Keratinocyte (primary cell): ENCODE data around the gene POU3F1. TPM values are rescaled to one million over a fixed set of nuclear protein-coding genes. Genes with fewer than 3 reads are reported as not detected.

Source experiments
- DNase-seq: peaks from one replicate; pipeline ENCODE4 v3.0.0-alpha.2; 2011; ENCODE audit warnings: low read depth, missing footprints, low spot score
- FAIRE-seq: peaks from 2 replicates; lab custom pipeline; 2011; peaks lifted over from hg19 to GRCh38; lab: Jason Lieb, UNC
- H2AFZ ChIP-seq: 2 replicates; pipeline ENCODE4 v1.6.0; 2012; ENCODE audit warnings: low read length, control low read depth, inconsistent platforms; ENCODE audit not compliant: control insufficient read depth
- H3K27ac ChIP-seq: 2 replicates; pipeline ENCODE4 v1.5.1; 2011; ENCODE audit warnings: low read length; ENCODE audit not compliant: control insufficient read depth, insufficient read depth
- H3K27me3 ChIP-seq: 3 replicates; pipeline ENCODE4 v1.6.0; 2011; ENCODE audit warnings: low read length; ENCODE audit not compliant: control insufficient read depth, insufficient read depth; ENCODE audit errors: extremely low read depth
- H3K36me3 ChIP-seq, 2 experiments: 2 replicates in 1 of 2; 3 replicates in 1 of 2; pipeline ENCODE4 v1.5.1; 2011; ENCODE audit warnings: low read length in 2 of 2, mild to moderate bottlenecking in 1 of 2; ENCODE audit not compliant: control insufficient read depth in 2 of 2, insufficient read depth in 2 of 2; ENCODE audit errors: extremely low read depth in 1 of 2
- H3K4me1 ChIP-seq: 3 replicates; pipeline ENCODE4 v1.5.1; 2011; ENCODE audit warnings: low read length; ENCODE audit not compliant: control insufficient read depth, insufficient read depth; ENCODE audit errors: extremely low read depth
- H3K4me2 ChIP-seq: 3 replicates; pipeline ENCODE4 v1.6.0; 2011; ENCODE audit warnings: low read depth, low read length; ENCODE audit not compliant: control insufficient read depth, insufficient read depth; ENCODE audit errors: extremely low read depth
- H3K4me3 ChIP-seq, 3 experiments: fragments of 200-600 bp in 1 of 3; sonication (generic) in 1 of 3; 2 replicates in 2 of 3; 3 replicates in 1 of 3; pipeline ENCODE4 v1.5.1; 2011 to 2016; ENCODE audit warnings: low read length in 3 of 3, mild to moderate bottlenecking in 3 of 3, control low read depth in 2 of 3, inconsistent platforms in 1 of 3, low read depth in 1 of 3, mixed read lengths in 1 of 3, mixed run types in 1 of 3, moderate library complexity in 1 of 3; ENCODE audit not compliant: control insufficient read depth in 2 of 3, insufficient read depth in 2 of 3; ENCODE audit errors: extremely low read depth in 1 of 3
- H3K79me2 ChIP-seq: 2 replicates; pipeline ENCODE4 v1.6.0; 2012; ENCODE audit warnings: low read length; ENCODE audit not compliant: control insufficient read depth, insufficient read depth
- H3K9ac ChIP-seq: 3 replicates; pipeline ENCODE4 v1.6.0; 2011; ENCODE audit warnings: low read length; ENCODE audit not compliant: control insufficient read depth, insufficient read depth; ENCODE audit errors: extremely low read depth
- H3K9me1 ChIP-seq: 3 replicates; pipeline ENCODE4 v1.6.0; 2011; ENCODE audit warnings: low read length; ENCODE audit not compliant: control insufficient read depth, insufficient read depth; ENCODE audit errors: extremely low read depth
- H3K9me3 ChIP-seq: 2 replicates; pipeline ENCODE4 v1.5.1; 2012; ENCODE audit warnings: low read depth, low read length; ENCODE audit not compliant: control insufficient read depth
- H4K20me1 ChIP-seq: 3 replicates; pipeline ENCODE4 v1.6.0; 2011; ENCODE audit warnings: low read length; ENCODE audit not compliant: control insufficient read depth, insufficient read depth; ENCODE audit errors: extremely low read depth
- EZH2 ChIP-seq: IDR thresholded peaks from one replicate; pipeline ENCODE4 v1.6.1; 2012; ENCODE audit warnings: inconsistent platforms, mild to moderate bottlenecking, low read length, moderate library complexity
- dilution Hi-C: fragments of 300-500 bp; cut with MboI; formaldehyde crosslinking; loops from one replicate; pipeline ENCODE4 v1.7.0; 2020; ENCODE audit warnings: low sequenced_read_pairs; ENCODE audit not compliant: extremely low pct_ligation_motif_present
- polyA plus RNA-seq, 5 experiments: library from polyadenylated mRNA; depleted of rRNA in 3 of 5; stranded (reverse) in 3 of 5; stranded (forward) in 1 of 5; unstranded in 1 of 5; fragments of >200 nt; gene quantifications; 1 replicate in 1 of 5; 2 replicates in 3 of 5; 3 replicates in 1 of 5; pipeline versions ENCODE4 v1.2.1 to v1.2.3, GENCODE V29; 2011 to 2012; ENCODE audit warnings: missing spikeins in 2 of 5, low read depth in 1 of 5, low replicate concordance in 1 of 5
- TF ChIP-seq, protein P1 (sequence below), 3 experiments: IDR thresholded peaks in 1 of 3; conservative IDR thresholded peaks in 1 of 3; optimal IDR thresholded peaks in 1 of 3; 2 replicates in 2 of 3; 3 replicates in 1 of 3; pipeline versions ENCODE3 to v1.5.1; 2011; ENCODE audit warnings: low read length in 3 of 3, mild to moderate bottlenecking in 3 of 3, moderate library complexity in 2 of 3, control low read depth in 1 of 3, inconsistent platforms in 1 of 3; ENCODE audit not compliant: insufficient read depth in 2 of 3; ENCODE audit errors: extremely low read depth in 1 of 3

The POU3F1 gene
- polyA plus RNA-seq, 1 donor (not counting 4 experiments of a cell fraction or from before 2014, with no cell fraction given) = 0.59 TPM

DNA sequence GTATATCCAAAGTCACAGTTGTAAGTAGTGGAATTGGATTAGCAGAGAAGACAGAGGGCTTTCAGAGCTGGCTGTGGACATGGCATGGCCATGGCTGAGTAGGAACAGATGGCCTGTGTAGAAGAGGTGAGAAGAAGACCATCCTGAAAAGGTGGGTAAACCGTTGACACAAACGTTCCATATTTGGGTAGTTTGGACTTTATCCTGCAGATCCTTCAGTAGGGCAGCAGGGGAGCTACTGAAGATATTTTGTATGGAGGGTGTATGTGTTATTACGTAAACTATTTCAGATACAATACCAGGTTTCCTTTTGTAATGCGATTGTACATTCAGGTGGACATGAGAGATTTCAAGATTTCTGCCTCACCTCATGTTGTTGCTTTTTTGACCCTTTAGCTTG lies 32.4 kb downstream of the POU3F1 start:
- no peak for FAIRE-seq
- Histone ChIP-seq H2AFZ (no peak overlapping the region), H3K36me3 (peaks cover 9 to 24% of the 10 kb centered on the region in 2 experiments), H3K9me1 (peaks cover 3% of the 10 kb centered on the region), H3K4me1 (peaks cover 30% of the 10 kb centered on the region), H3K4me3 (peak overlapping the region in 2 of 3 experiments; percentile 21 to 32), H3K4me2 (peak overlapping the region; percentile 84), H4K20me1 (no peaks in the 10 kb centered on the region), H3K27ac (no peak overlapping the region), H3K79me2 (peaks cover 50% of the 10 kb centered on the region), H3K9ac (no peak overlapping the region), H3K9me3 (no peaks in the 10 kb centered on the region), H3K27me3 (no peaks in the 10 kb centered on the region)
- TF ChIP-seq EZH2 = no peak
- TF ChIP-seq, protein P1, sequence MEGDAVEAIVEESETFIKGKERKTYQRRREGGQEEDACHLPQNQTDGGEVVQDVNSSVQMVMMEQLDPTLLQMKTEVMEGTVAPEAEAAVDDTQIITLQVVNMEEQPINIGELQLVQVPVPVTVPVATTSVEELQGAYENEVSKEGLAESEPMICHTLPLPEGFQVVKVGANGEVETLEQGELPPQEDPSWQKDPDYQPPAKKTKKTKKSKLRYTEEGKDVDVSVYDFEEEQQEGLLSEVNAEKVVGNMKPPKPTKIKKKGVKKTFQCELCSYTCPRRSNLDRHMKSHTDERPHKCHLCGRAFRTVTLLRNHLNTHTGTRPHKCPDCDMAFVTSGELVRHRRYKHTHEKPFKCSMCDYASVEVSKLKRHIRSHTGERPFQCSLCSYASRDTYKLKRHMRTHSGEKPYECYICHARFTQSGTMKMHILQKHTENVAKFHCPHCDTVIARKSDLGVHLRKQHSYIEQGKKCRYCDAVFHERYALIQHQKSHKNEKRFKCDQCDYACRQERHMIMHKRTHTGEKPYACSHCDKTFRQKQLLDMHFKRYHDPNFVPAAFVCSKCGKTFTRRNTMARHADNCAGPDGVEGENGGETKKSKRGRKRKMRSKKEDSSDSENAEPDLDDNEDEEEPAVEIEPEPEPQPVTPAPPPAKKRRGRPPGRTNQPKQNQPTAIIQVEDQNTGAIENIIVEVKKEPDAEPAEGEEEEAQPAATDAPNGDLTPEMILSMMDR (optimal IDR thresholded peaks at IDR 0.05 in 1 of 3, IDR thresholded peaks at IDR 0.05 in 1 of 3, conservative IDR thresholded peaks at IDR 0.05 in 1 of 3; ENCODE audit: extremely low read depth in 1 of 3, insufficient read depth in 2 of 3, low read length in 3 of 3) = peak in 1 of 3 experiments; percentile 22
- dilution Hi-C loops = no loop called here
- DNase-seq = no peak

DNA sequence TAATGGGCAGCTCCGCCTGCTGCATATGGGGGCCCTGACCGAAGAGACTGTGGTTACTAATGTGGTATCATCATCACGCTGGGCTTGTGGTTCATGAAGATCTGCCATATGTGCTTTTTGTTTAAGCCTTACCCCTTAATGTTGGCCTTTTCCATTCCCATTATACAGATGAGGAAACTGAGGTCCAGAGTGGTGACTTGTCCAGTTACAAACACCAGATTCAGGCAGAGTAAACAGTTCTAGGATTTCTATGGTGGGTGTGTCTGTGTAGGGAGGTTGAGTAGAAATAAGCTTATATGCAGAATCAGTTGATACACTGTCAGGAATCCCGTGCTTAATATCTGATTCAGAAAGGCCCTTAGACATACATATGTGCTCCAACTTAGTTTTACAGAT lies 33.4 kb downstream of the POU3F1 start:
- peak overlapping the region; percentile 92 for H3K27ac ChIP-seq
- H3K4me2 ChIP-seq = peak overlapping the region; percentile 84
- FAIRE-seq = no peak
- no peaks in the 10 kb centered on the region for H4K20me1 ChIP-seq
- peaks cover 3% of the 10 kb centered on the region for H3K9me1 ChIP-seq
- peaks cover 35% of the 10 kb centered on the region for H3K4me1 ChIP-seq
- H3K9ac ChIP-seq = peak overlapping the region; percentile 95
- H2AFZ ChIP-seq = peak overlapping the region; percentile 90
- TF ChIP-seq EZH2 = no peak
- TF ChIP-seq, protein P1 (optimal IDR thresholded peaks at IDR 0.05 in 1 of 3, IDR thresholded peaks at IDR 0.05 in 1 of 3, conservative IDR thresholded peaks at IDR 0.05 in 1 of 3; ENCODE audit: extremely low read depth in 1 of 3, insufficient read depth in 2 of 3, low read length in 3 of 3) = no peak
- H3K4me3 ChIP-seq = peak overlapping the region; percentile 69 to 92 (median 88)
- H3K79me2 ChIP-seq = peaks cover 50% of the 10 kb centered on the region
- no peaks in the 10 kb centered on the region for H3K9me3 ChIP-seq
- dilution Hi-C loops = no loop called here
- DNase-seq = no peak
- peaks cover 6 to 19% of the 10 kb centered on the region in 2 experiments for H3K36me3 ChIP-seq
- H3K27me3 ChIP-seq = no peaks in the 10 kb centered on the region
